NOMO-1 (cell line): ENCODE measurements around the gene YES1.
"Not testable (repeated sequence)": the region's sequence is repeated elsewhere in the genome, so short reads cannot be mapped to it uniquely, and the experiment has no call there.

Source experiments
- DNase-seq, 2 experiments: peaks; one replicate each; lab custom pipeline; 2025; ENCODE audit not compliant: unreplicated experiment in 2 of 2; lab: John Stamatoyannopoulos, UW

The YES1 gene

GRCh38 chr18:693466-694187 lies 118.4 kb downstream of the YES1 start:
- no peak for DNase-seq

- DNase-seq, result no peak
Measured at GRCh38 chr18:692824-693223, 119.2 kb downstream of the YES1 start.

- DNase-seq, result no peak
Measured at GRCh38 chr18:688323-688722, 123.7 kb downstream of the YES1 start.

GRCh38 chr18:686339-687111 lies 125.5 kb downstream of the YES1 start:
- no peak for DNase-seq

- DNase-seq, result no peak
Measured at GRCh38 chr18:685438-685837, 126.6 kb downstream of the YES1 start.

GRCh38 chr18:683531-683930 lies 128.5 kb downstream of the YES1 start:
- DNase-seq, result no peak

GRCh38 chr18:682833-683232 lies 129.2 kb downstream of the YES1 start:
- no peak for DNase-seq

GRCh38 chr18:682416-682815 lies 129.6 kb downstream of the YES1 start:
- DNase-seq, result not testable (repeated sequence)

GRCh38 chr18:681985-682384 lies 130.1 kb downstream of the YES1 start:
- DNase-seq, result no peak

- no peak for DNase-seq
Measured at GRCh38 chr18:680392-680791, 131.7 kb downstream of the YES1 start.

GRCh38 chr18:679516-679915 lies 132.5 kb downstream of the YES1 start:
- no peak for DNase-seq

- DNase-seq, result no peak
Measured at GRCh38 chr18:678482-679182, 133.4 kb downstream of the YES1 start.

GRCh38 chr18:677951-678381 lies 134.1 kb downstream of the YES1 start:
- no peak for DNase-seq

- DNase-seq, result no peak
Measured at GRCh38 chr18:677145-677544, 134.9 kb downstream of the YES1 start.

- no peak for DNase-seq
Measured at GRCh38 chr18:676736-677135, 135.3 kb downstream of the YES1 start.

- no peak for DNase-seq
Measured at GRCh38 chr18:676069-676468, 136.0 kb downstream of the YES1 start.

GRCh38 chr18:675307-675706 lies 136.7 kb downstream of the YES1 start:
- DNase-seq, result no peak

GRCh38 chr18:673769-674168 lies 138.3 kb downstream of the YES1 start:
- no peak for DNase-seq

- no peak for DNase-seq
Measured at GRCh38 chr18:673317-673716, 138.7 kb downstream of the YES1 start.
